Activated CD4-positive, alpha-beta T cell treated with anti-CD3 and anti-CD28 coated beads, Interleukin-2, amount 50 U/mL, for 16 hours (primary cell): Measurements from ENCODE around the gene ZNF587B.
"Not testable (repeated sequence)": the region's sequence is repeated elsewhere in the genome, so short reads cannot be mapped to it uniquely, and the experiment has no call there.

Experiments used
- DNase-seq: peaks from one replicate; pipeline ENCODE4 v3.0.0-alpha.2; 2020

Gene ZNF587B

GRCh38 chr19:57830071-57830602, at the start of gene ZNF587B:
Gene ZNF587B, plus strand, starts transcription at chr19:57830299. Its CDS starts 230 bp downstream, at chr19:57830529.
- no peak for DNase-seq

GRCh38 chr19:57786286-57786685, 43.8 kb upstream of the ZNF587B start:
- no peak for DNase-seq

- no peak for DNase-seq
Measured at GRCh38 chr19:57786906-57787305, 43.2 kb upstream of the ZNF587B start.

DNA sequence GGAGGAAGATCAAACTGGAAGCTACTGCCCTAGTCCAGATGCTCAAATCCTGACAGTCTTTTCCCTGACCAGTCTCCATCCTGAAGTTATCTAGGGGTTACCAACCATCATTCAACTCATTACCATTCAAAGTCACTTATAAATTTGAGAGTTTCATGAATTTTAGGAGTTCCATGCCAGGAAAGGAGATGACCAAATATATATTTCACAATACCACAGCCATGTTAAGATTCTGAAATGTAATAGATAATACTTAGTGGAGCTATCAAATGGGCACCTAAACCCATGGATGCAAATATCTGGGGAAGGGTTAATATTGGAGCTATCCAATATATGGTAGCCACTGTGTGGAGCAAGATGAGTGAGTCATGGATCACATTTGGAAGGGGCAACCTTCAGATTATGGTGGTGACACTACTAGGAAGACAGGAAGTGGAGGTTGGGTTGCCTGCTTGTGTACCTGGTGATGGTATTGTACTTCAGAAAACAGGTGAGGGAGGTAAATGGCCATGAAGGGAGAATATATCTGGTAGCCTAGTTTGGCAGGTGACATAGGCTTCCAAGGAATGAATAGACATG, 41.9 kb upstream of the ZNF587B start:
- DNase-seq = no peak

DNA sequence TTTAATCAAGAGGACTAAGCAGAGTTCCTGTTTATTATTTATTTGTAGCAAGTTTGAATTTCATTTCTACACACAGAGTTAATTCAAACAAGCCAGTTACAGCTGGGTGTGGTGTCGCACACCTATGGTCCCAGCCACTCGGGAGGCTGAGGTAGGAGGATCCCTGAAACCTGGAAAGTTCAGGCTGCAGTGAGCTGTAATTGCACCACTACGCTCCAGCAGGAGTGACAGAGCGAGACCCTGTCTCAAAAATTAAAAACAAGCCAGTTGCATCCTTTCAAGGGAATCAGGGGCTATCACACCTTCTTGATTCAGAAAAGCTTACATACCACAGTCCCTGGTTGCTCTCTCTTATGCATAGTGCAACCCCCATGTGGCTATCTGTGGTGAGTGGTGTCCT, 40.8 kb upstream of the ZNF587B start:
- no peak for DNase-seq

DNA sequence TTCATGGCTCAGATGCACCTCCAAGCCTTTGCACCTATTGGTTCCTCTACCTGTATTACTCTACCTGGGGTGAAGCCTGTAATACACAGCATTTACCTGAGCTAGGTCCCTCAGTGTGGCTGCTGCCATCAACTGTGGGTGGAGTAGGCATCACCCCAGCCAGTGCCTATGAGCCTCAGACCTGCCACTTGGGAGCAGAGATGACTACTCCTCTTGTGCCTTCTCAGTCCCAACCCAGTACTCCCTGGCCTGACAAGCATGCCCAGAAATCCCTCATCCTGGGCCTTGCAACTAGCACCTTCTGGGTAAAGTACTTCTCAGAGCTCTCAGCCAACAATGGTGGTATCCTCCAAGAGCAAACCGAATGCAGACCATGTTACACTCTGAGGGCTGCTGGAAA, 33.5 kb upstream of the ZNF587B start:
- DNase-seq = not testable (repeated sequence)

GRCh38 chr19:57800696-57801095, 29.4 kb upstream of the ZNF587B start:
- no peak for DNase-seq

DNA sequence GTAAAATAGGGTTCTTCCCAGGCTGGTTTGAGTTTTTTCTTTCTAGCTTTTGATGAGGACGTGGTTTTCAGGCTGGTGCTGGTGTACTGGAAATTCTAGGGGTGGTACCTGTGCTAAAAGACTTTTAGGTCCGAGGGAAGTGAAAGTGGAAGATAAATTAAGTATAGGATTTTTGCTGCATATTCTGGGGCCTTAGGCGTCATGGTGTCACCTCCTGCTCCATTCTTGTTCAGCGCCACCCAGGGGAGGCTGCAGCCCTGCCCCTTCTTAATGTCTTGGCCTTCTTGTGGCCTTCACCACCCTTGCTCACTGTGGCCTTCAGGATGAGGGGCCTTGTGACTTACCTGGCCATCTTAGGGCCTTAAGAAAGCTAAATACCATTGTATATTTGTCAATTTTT, 27.8 kb upstream of the ZNF587B start:
- no peak for DNase-seq

DNA sequence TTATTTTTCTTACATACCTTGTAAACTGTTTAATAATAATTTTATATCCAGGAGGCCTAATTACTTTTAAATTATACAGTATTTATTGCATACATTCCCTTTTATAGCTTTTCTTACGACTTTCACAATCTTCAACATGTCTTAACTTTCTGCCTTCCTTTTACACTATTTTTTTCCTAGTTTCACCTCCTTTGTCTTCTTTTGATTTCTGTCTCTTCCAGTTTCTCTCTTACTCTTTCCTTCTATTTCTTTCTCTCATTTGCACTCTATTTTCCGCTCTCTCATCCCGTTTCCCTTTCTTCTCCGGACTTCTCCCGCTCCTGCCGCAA, 26.9 kb upstream of the ZNF587B start:
- DNase-seq = no peak

GRCh38 chr19:57803594-57804325, 26.3 kb upstream of the ZNF587B start:
- DNase-seq = no peak

DNA sequence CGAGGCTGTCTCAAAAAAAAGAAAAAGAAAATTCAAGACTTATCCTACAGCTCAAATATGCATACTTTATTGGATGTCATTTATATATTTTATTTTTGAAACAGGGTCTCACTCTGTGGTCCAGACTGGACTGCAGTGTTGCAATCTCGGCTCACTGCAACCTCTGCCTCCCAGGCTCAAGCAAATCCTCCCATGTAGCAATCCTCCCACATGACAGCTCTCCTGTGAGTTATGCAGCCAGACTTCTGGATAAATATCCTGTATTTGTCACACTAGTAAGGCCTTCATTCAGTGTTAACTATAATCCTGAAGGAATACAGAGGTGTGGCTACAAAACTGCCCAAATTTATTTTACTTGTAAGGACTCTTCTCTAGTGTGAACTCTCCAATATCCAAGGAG, 22.6 kb upstream of the ZNF587B start:
- no peak for DNase-seq

GRCh38 chr19:57810410-57811295, 19.4 kb upstream of the ZNF587B start:
- DNase-seq = not testable (repeated sequence)

- peak; percentile 25 for DNase-seq
Measured at GRCh38 chr19:57812226-57812625, 17.9 kb upstream of the ZNF587B start.

DNA sequence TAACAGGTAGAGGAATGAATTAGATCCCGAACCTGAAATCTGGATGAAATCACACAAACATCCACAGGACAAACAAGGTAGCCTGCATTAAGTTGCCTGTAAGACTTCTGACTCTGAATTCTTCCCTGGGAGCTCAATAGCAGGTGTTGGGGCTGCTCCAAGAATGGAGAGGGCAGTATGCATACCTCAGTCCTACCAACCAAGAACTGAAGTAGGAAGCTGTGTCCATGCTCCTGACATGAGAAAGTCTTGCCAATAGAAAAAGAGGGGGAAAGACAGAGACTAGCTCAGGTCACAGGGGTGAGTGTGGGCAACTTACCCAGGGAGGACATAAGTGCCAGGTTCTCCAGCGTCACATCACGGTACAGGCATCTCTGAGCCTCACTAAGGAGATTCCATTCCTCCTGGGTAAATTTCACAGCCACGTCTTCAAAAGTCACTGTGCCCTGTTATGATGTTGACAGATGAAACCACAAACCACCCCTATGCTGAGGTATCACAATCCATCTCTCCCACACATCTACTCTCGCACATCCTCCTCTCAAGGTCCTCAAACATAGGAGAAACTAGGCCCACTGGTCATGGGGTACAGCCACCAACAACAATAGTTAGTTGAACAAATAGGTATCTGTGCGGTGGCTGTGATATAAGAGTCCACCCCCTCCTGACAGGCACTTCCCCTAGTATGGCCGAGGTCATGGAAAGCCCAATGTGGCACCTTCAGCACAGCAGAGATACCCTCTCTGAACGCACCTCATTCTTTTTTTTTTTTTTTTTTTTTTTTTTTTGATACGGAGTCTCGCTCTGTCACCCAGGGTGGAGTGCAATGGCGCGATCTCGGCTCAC, 16.9 kb upstream of the ZNF587B start:
- not testable (repeated sequence) for DNase-seq

GRCh38 chr19:57813919-57814504, 16.1 kb upstream of the ZNF587B start:
- DNase-seq = no peak

- DNase-seq = peak; percentile 85
Measured at GRCh38 chr19:57814505-57815246, 15.4 kb upstream of the ZNF587B start, which contains the start of gene ZNF552. Gene ZNF552, minus strand, starts transcription at chr19:57814913. Its CDS starts 170 bp downstream, at chr19:57814743.

DNA sequence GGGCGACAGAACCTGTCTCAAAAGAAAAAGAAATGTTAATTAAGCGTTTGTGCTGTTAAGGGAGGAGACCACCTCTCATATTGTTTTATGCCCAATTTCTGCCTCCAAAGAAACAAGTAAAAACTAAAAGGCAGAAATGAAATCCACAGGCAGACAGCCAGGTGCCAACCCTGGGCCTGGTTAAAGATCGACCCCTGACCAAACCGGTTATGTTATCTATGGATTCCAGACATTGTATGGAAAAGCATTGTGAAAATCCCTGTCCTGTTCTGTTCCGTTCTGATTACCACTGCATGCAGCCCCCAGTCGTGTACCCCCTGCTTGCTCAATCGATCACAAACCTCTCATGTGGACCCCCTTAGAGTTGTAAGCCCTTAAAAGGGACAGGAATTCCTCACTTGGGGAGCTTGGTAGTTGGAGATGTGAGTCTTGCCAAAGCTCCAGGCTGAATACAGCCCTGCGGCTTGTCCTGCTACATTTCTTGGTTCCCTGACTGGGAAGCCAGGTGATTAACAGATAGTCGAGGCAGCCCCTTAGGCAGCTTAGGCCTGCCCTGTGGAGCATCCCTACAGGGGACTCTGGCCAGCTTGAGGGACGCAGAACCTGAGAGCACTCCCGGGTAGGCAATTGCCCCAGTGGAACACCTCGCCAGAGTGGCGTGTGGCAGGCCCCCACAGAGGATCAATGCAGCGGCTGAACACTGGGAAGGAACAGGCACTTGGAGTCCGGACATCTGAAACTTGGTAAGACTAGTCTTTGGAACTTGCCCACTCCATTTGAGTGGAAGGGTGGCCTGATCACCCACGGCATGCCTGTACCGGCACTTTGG, 14.6 kb upstream of the ZNF587B start:
- DNase-seq = no peak

DNA sequence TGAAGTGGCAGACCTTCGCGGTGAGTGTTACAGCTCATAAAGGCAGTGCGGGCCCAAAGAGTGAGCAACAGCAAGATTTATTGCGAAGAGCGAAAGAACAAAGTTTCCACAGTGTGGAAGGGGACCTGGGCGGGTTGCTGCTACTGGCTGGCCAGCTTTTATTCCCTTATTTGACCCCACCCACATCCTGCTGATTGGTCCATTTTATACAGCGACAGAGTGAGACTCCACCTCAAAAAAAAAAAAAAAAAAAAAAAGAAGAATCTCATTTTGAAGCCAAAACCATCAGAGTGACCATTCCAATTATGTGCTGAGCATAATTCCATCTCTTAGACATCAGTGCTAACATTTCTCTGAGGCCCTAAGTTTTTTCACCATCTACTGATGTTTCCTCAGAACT, 13.4 kb upstream of the ZNF587B start:
- no peak for DNase-seq

DNA sequence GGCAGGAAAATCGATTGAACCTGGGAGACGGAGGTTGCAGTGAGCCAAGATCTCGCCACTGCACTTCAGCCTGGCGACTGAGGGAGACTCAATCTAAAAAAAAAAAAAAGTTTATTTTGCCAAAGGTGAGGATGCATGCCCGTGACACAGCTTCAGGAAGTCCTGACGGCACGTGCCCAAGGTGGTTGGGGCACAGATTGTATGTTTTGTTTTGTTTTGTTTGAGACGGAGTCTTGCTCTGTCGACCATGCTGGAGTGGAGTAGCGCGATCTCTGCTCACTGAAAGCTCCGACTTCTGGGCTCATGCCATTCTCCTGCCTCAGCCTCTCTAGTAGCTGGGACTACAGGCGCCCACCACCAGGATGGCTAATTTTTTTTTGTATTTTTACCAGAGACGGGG, 12.1 kb upstream of the ZNF587B start:
- DNase-seq = no peak

- no peak for DNase-seq
Measured at GRCh38 chr19:57818378-57818777, 11.7 kb upstream of the ZNF587B start.
